Stomach (tissue), 4 donors: Measurements from ENCODE around the gene TRAF3IP1.

Experiments used
- CTCF ChIP-seq, 7 experiments: fragments of 450-650 bp in 4 of 7; fragments of 200-600 bp in 3 of 7; sonication (generic) in 3 of 7; IDR thresholded peaks; one replicate each; pipeline ENCODE4 v1.5.1; 2016 to 2019; ENCODE audit warnings: antibody characterized with exemption in 7 of 7, control low read depth in 2 of 7, mild to moderate bottlenecking in 1 of 7
- EP300 ChIP-seq: sonication (generic); formaldehyde crosslinking; IDR thresholded peaks from one replicate; pipeline ENCODE4 v1.6.1; 2017; ENCODE audit warnings: antibody characterized with exemption
- POLR2A ChIP-seq, 4 donors: fragments of 450-650 bp; IDR thresholded peaks; one replicate each; pipeline ENCODE4 v1.6.1; 2016; ENCODE audit warnings: antibody characterized with exemption in 4 of 4, control low read depth in 2 of 4, mild to moderate bottlenecking in 1 of 4, moderate library complexity in 1 of 4

- TF ChIP-seq CTCF (IDR thresholded peaks at IDR 0.05) = no peak
- TF ChIP-seq EP300 = no peak
- TF ChIP-seq POLR2A (IDR thresholded peaks at IDR 0.05) = no peak
These were observed 32.0 kb downstream of the TRAF3IP1 start for GRCh38 chr2:238352361-238352760.
